Endothelial cell (in vitro differentiated cells): ENCODE data around the gene CPN1. TPM values are rescaled to one million over a fixed set of nuclear protein-coding genes. Genes with fewer than 3 reads are reported as not detected.
"Not testable (repeated sequence)": the region's sequence is repeated elsewhere in the genome, so short reads cannot be mapped to it uniquely, and the experiment has no call there.

Source experiments
- DNase-seq: peaks from one replicate; pipeline ENCODE4 v3.0.0; 2021; ENCODE audit warnings: low spot score
- H3K27ac Mint-ChIP-seq: one replicate; pipeline ENCODE4 v1.8.0; 2021; ENCODE audit warnings: mixed read lengths, inconsistent platforms; ENCODE audit not compliant: unreplicated experiment
- H3K27me3 Mint-ChIP-seq: one replicate; pipeline ENCODE4 v1.8.0; 2021; ENCODE audit warnings: mild to moderate bottlenecking, moderate library complexity, mixed read lengths, inconsistent platforms; ENCODE audit not compliant: unreplicated experiment
- H3K36me3 Mint-ChIP-seq: one replicate; pipeline ENCODE4 v1.8.0; 2021; ENCODE audit warnings: mild to moderate bottlenecking, low read depth, mixed read lengths, inconsistent platforms; ENCODE audit not compliant: unreplicated experiment
- H3K4me1 Mint-ChIP-seq: one replicate; pipeline ENCODE4 v1.8.0; 2021; ENCODE audit warnings: mild to moderate bottlenecking, mixed read lengths, inconsistent platforms; ENCODE audit not compliant: unreplicated experiment
- H3K4me3 Mint-ChIP-seq: one replicate; pipeline ENCODE4 v1.8.0; 2021; ENCODE audit warnings: mild to moderate bottlenecking, mixed read lengths, inconsistent platforms; ENCODE audit not compliant: unreplicated experiment
- H3K9me3 Mint-ChIP-seq: one replicate; pipeline ENCODE4 v1.8.0; 2021; ENCODE audit warnings: mixed read lengths, inconsistent platforms; ENCODE audit not compliant: unreplicated experiment
- CTCF ChIP-seq: fragments of 200-600 bp; sonication (generic); IDR thresholded peaks from one replicate; pipeline ENCODE4 v1.5.0; 2021; ENCODE audit warnings: antibody characterized with exemption; ENCODE audit not compliant: unreplicated experiment
- total RNA-seq: library from RNA; stranded (reverse); fragmentation: NEBNext Ultra II Directional; extraction: Animal tissue kit (Norgen Biotek cat#: 25700); gene quantifications from one replicate; pipeline ENCODE4 v1.2.1, GENCODE V29; 2021; ENCODE audit not compliant: unreplicated experiment

Gene CPN1
- total RNA-seq, 1 donor from 2014 or later, result not detected

- Mint-ChIP-seq H3K27ac (no peak overlapping the region), H3K9me3 (no peaks in the 10 kb centered on the region), H3K4me3 (no peak overlapping the region), H3K27me3 (peaks cover 3% of the 10 kb centered on the region), H3K36me3 (no peaks in the 10 kb centered on the region), H3K4me1 (no peaks in the 10 kb centered on the region)
- no peak for DNase-seq
- TF ChIP-seq CTCF, result no peak
Observed at GRCh38 chr10:100020886-100021253, 60.8 kb downstream of the CPN1 start.

GRCh38 chr10:100020142-100020885 lies 61.4 kb downstream of the CPN1 start:
- TF ChIP-seq CTCF, result no peak
- H3K36me3 Mint-ChIP-seq, result no peaks in the 10 kb centered on the region
- no peak for DNase-seq
- no peaks in the 10 kb centered on the region for H3K9me3 Mint-ChIP-seq
- no peak overlapping the region for H3K27ac Mint-ChIP-seq
- no peak overlapping the region for H3K4me3 Mint-ChIP-seq
- peaks cover 3% of the 10 kb centered on the region for H3K27me3 Mint-ChIP-seq
- no peaks in the 10 kb centered on the region for H3K4me1 Mint-ChIP-seq

GRCh38 chr10:100019787-100020141 lies 61.9 kb downstream of the CPN1 start:
- H3K4me1 Mint-ChIP-seq, result no peaks in the 10 kb centered on the region
- no peak for DNase-seq
- H3K9me3 Mint-ChIP-seq, result no peaks in the 10 kb centered on the region
- H3K4me3 Mint-ChIP-seq, result no peak overlapping the region
- H3K27ac Mint-ChIP-seq, result no peak overlapping the region
- no peaks in the 10 kb centered on the region for H3K36me3 Mint-ChIP-seq
- TF ChIP-seq CTCF, result no peak
- H3K27me3 Mint-ChIP-seq, result peaks cover 3% of the 10 kb centered on the region

GRCh38 chr10:100014071-100014762 lies 67.5 kb downstream of the CPN1 start:
- H3K4me1 Mint-ChIP-seq, result peaks cover 7% of the 10 kb centered on the region
- no peak overlapping the region for H3K4me3 Mint-ChIP-seq
- DNase-seq, result no peak
- no peak overlapping the region for H3K27ac Mint-ChIP-seq
- no peaks in the 10 kb centered on the region for H3K9me3 Mint-ChIP-seq
- H3K36me3 Mint-ChIP-seq, result peaks cover 3% of the 10 kb centered on the region
- peaks cover 9% of the 10 kb centered on the region for H3K27me3 Mint-ChIP-seq
- TF ChIP-seq CTCF, result no peak

- DNase-seq, result no peak
- Mint-ChIP-seq H3K4me1 (peaks cover 13% of the 10 kb centered on the region), H3K9me3 (no peaks in the 10 kb centered on the region), H3K4me3 (no peak overlapping the region), H3K36me3 (peaks cover 3% of the 10 kb centered on the region), H3K27me3 (peaks cover 9% of the 10 kb centered on the region), H3K27ac (no peak overlapping the region)
- TF ChIP-seq CTCF, result no peak
Observed at GRCh38 chr10:100013621-100014020, 68.0 kb downstream of the CPN1 start.

GRCh38 chr10:100011906-100012305 lies 69.8 kb downstream of the CPN1 start:
- not testable (repeated sequence) for DNase-seq, H3K27ac Mint-ChIP-seq, H3K36me3 Mint-ChIP-seq, H3K4me3 Mint-ChIP-seq, H3K9me3 Mint-ChIP-seq
- peaks cover 11% of the 10 kb centered on the region for H3K27me3 Mint-ChIP-seq
- peaks cover 28% of the 10 kb centered on the region for H3K4me1 Mint-ChIP-seq
